Keratinocyte (primary cell): ENCODE results near the gene CFAP73. TPM values are rescaled to one million over a fixed set of nuclear protein-coding genes. Genes with fewer than 3 reads are reported as not detected.

Source experiments
- DNase-seq: peaks from one replicate; pipeline ENCODE4 v3.0.0-alpha.2; 2011; ENCODE audit warnings: low read depth, missing footprints, low spot score
- FAIRE-seq: peaks from 2 replicates; lab custom pipeline; 2011; peaks lifted over from hg19 to GRCh38; lab: Jason Lieb, UNC
- H2AFZ ChIP-seq: 2 replicates; pipeline ENCODE4 v1.6.0; 2012; ENCODE audit warnings: low read length, control low read depth, inconsistent platforms; ENCODE audit not compliant: control insufficient read depth
- H3K27ac ChIP-seq: 2 replicates; pipeline ENCODE4 v1.5.1; 2011; ENCODE audit warnings: low read length; ENCODE audit not compliant: control insufficient read depth, insufficient read depth
- H3K27me3 ChIP-seq: 3 replicates; pipeline ENCODE4 v1.6.0; 2011; ENCODE audit warnings: low read length; ENCODE audit not compliant: control insufficient read depth, insufficient read depth; ENCODE audit errors: extremely low read depth
- H3K36me3 ChIP-seq, 2 experiments: 2 replicates in 1 of 2; 3 replicates in 1 of 2; pipeline ENCODE4 v1.5.1; 2011; ENCODE audit warnings: low read length in 2 of 2, mild to moderate bottlenecking in 1 of 2; ENCODE audit not compliant: control insufficient read depth in 2 of 2, insufficient read depth in 2 of 2; ENCODE audit errors: extremely low read depth in 1 of 2
- H3K4me1 ChIP-seq: 3 replicates; pipeline ENCODE4 v1.5.1; 2011; ENCODE audit warnings: low read length; ENCODE audit not compliant: control insufficient read depth, insufficient read depth; ENCODE audit errors: extremely low read depth
- H3K4me2 ChIP-seq: 3 replicates; pipeline ENCODE4 v1.6.0; 2011; ENCODE audit warnings: low read depth, low read length; ENCODE audit not compliant: control insufficient read depth, insufficient read depth; ENCODE audit errors: extremely low read depth
- H3K4me3 ChIP-seq, 3 experiments: fragments of 200-600 bp in 1 of 3; sonication (generic) in 1 of 3; 2 replicates in 2 of 3; 3 replicates in 1 of 3; pipeline ENCODE4 v1.5.1; 2011 to 2016; ENCODE audit warnings: low read length in 3 of 3, mild to moderate bottlenecking in 3 of 3, control low read depth in 2 of 3, inconsistent platforms in 1 of 3, low read depth in 1 of 3, mixed read lengths in 1 of 3, mixed run types in 1 of 3, moderate library complexity in 1 of 3; ENCODE audit not compliant: control insufficient read depth in 2 of 3, insufficient read depth in 2 of 3; ENCODE audit errors: extremely low read depth in 1 of 3
- H3K79me2 ChIP-seq: 2 replicates; pipeline ENCODE4 v1.6.0; 2012; ENCODE audit warnings: low read length; ENCODE audit not compliant: control insufficient read depth, insufficient read depth
- H3K9ac ChIP-seq: 3 replicates; pipeline ENCODE4 v1.6.0; 2011; ENCODE audit warnings: low read length; ENCODE audit not compliant: control insufficient read depth, insufficient read depth; ENCODE audit errors: extremely low read depth
- H3K9me1 ChIP-seq: 3 replicates; pipeline ENCODE4 v1.6.0; 2011; ENCODE audit warnings: low read length; ENCODE audit not compliant: control insufficient read depth, insufficient read depth; ENCODE audit errors: extremely low read depth
- H3K9me3 ChIP-seq: 2 replicates; pipeline ENCODE4 v1.5.1; 2012; ENCODE audit warnings: low read depth, low read length; ENCODE audit not compliant: control insufficient read depth
- H4K20me1 ChIP-seq: 3 replicates; pipeline ENCODE4 v1.6.0; 2011; ENCODE audit warnings: low read length; ENCODE audit not compliant: control insufficient read depth, insufficient read depth; ENCODE audit errors: extremely low read depth
- EZH2 ChIP-seq: IDR thresholded peaks from one replicate; pipeline ENCODE4 v1.6.1; 2012; ENCODE audit warnings: inconsistent platforms, mild to moderate bottlenecking, low read length, moderate library complexity
- dilution Hi-C: fragments of 300-500 bp; cut with MboI; formaldehyde crosslinking; loops from one replicate; pipeline ENCODE4 v1.7.0; 2020; ENCODE audit warnings: low sequenced_read_pairs; ENCODE audit not compliant: extremely low pct_ligation_motif_present
- polyA plus RNA-seq, 5 experiments: library from polyadenylated mRNA; depleted of rRNA in 3 of 5; stranded (reverse) in 3 of 5; stranded (forward) in 1 of 5; unstranded in 1 of 5; fragments of >200 nt; gene quantifications; 1 replicate in 1 of 5; 2 replicates in 3 of 5; 3 replicates in 1 of 5; pipeline versions ENCODE4 v1.2.1 to v1.2.3, GENCODE V29; 2011 to 2012; ENCODE audit warnings: missing spikeins in 2 of 5, low read depth in 1 of 5, low replicate concordance in 1 of 5
- TF ChIP-seq, protein P1 (sequence below), 3 experiments: IDR thresholded peaks in 1 of 3; conservative IDR thresholded peaks in 1 of 3; optimal IDR thresholded peaks in 1 of 3; 2 replicates in 2 of 3; 3 replicates in 1 of 3; pipeline versions ENCODE3 to v1.5.1; 2011; ENCODE audit warnings: low read length in 3 of 3, mild to moderate bottlenecking in 3 of 3, moderate library complexity in 2 of 3, control low read depth in 1 of 3, inconsistent platforms in 1 of 3; ENCODE audit not compliant: insufficient read depth in 2 of 3; ENCODE audit errors: extremely low read depth in 1 of 3

CFAP73 gene
- polyA plus RNA-seq, 1 donor (not counting 4 experiments of a cell fraction or from before 2014, with no cell fraction given): not detected

DNA sequence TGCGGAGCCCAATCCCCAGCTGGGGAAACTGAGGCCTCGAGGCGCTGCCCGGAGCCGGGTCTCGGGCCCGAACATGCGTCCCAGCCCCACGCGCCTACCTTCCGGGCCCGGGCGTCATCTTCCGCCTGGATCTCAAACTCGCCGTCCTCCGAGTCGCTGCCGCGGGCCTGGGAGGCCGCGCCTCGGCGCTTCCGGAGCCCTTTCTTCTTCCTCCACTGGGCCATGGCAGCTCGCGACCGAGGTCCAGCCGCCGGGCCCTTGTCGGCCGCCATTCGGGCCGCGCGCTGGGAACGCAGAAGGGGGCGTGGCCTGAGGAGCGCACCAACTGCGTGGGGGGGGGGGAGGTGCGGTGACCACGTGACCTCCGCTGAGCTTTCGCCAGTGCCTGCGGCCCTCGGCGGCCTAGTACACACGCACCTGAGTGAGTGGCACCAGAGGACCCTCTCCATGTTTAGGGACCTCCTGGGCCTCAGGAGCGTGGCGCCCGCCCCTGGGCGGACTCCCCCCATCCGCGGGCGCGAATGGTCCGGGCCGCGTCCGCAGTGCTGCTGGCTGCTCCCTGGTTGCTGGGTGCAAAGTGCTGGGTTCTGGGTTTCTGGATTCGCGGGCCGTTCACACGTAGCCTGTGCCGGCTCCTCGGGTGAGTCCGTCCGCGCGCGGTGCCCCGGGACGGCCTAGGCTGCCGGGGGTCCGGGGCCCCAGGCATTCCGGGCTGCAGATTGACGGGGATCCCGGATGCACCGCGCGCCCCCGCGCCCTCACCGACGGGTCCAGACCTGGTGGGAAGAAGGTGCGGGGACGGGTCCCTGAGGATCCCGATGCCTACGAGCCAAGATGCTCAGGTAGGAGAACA, 35.9 kb downstream of the CFAP73 start, which contains the start of the genes DDX54 and RITA1:
Gene DDX54 (minus strand): TSS at position 299 of the 853 bp plus-strand sequence. CDS start 27 bp downstream, at position 272.
Gene RITA1 (plus strand): TSS at position 542 of the 853 bp plus-strand sequence. CDS start 1,026 bp downstream, outside the sequence.
- dilution Hi-C loops: no loop called here
- FAIRE-seq: no peak

DNA sequence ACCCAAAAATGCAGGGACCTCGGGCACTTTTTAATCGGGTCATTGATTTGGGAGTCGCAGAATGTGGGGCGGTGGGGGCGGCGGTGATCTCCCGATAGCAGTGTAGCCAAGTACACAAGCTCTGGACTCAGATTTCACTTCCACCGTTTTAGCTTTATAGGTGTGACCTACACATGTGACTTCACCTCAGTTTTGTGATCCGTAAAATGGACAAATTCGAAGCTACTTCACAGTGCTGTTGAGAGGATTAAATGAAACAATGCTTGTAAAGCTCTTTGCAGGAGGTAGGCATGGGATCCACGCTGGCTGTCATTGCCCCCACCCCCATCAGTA, 36.5 kb downstream of the CFAP73 start:
- peaks cover 2 to 15% of the 10 kb centered on the region in 2 experiments for H3K36me3 ChIP-seq

More for the DNA sequence above, 35.9 kb downstream of the CFAP73 start, which contains the start of the genes DDX54 and RITA1:
- Histone ChIP-seq H4K20me1 (no peaks in the 10 kb centered on the region), H3K4me1 (peaks cover 14% of the 10 kb centered on the region), H3K9me1 (peaks cover 5% of the 10 kb centered on the region), H3K9ac (peak within 1 kb of the TSS; percentile 98), H3K27ac (peak within 1 kb of the TSS; percentile 95), H3K4me3 (peak within 1 kb of the TSS; percentile 77 to 91 (median 87)), H2AFZ (peak within 1 kb of the TSS; percentile 89), H3K9me3 (no peaks in the 10 kb centered on the region), H3K36me3 (peaks cover 3 to 20% of the 10 kb centered on the region in 2 experiments), H3K4me2 (peak within 1 kb of the TSS; percentile 96), H3K27me3 (no peaks in the 10 kb centered on the region), H3K79me2 (peaks cover 51% of the 10 kb centered on the region)
- DNase-seq: no peak
- TF ChIP-seq EZH2: no peak
- TF ChIP-seq, protein P1, sequence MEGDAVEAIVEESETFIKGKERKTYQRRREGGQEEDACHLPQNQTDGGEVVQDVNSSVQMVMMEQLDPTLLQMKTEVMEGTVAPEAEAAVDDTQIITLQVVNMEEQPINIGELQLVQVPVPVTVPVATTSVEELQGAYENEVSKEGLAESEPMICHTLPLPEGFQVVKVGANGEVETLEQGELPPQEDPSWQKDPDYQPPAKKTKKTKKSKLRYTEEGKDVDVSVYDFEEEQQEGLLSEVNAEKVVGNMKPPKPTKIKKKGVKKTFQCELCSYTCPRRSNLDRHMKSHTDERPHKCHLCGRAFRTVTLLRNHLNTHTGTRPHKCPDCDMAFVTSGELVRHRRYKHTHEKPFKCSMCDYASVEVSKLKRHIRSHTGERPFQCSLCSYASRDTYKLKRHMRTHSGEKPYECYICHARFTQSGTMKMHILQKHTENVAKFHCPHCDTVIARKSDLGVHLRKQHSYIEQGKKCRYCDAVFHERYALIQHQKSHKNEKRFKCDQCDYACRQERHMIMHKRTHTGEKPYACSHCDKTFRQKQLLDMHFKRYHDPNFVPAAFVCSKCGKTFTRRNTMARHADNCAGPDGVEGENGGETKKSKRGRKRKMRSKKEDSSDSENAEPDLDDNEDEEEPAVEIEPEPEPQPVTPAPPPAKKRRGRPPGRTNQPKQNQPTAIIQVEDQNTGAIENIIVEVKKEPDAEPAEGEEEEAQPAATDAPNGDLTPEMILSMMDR (optimal IDR thresholded peaks at IDR 0.05 in 1 of 3, IDR thresholded peaks at IDR 0.05 in 1 of 3, conservative IDR thresholded peaks at IDR 0.05 in 1 of 3; ENCODE audit: extremely low read depth in 1 of 3, insufficient read depth in 2 of 3, low read length in 3 of 3): no peak

More for the DNA sequence above, 36.5 kb downstream of the CFAP73 start:
- H4K20me1 ChIP-seq: no peaks in the 10 kb centered on the region
- peak overlapping the region; percentile 77 to 91 (median 87) for H3K4me3 ChIP-seq
- DNase-seq (no peak), FAIRE-seq (no peak)
- H3K4me2 ChIP-seq: peak overlapping the region; percentile 96
- H2AFZ ChIP-seq: peak overlapping the region; percentile 89
- no peaks in the 10 kb centered on the region for H3K9me3 ChIP-seq
- peak overlapping the region; percentile 98 for H3K9ac ChIP-seq
- peaks cover 46% of the 10 kb centered on the region for H3K79me2 ChIP-seq
- H3K9me1 ChIP-seq: no peaks in the 10 kb centered on the region
- peak overlapping the region; percentile 95 for H3K27ac ChIP-seq
- TF ChIP-seq, protein P1 (optimal IDR thresholded peaks at IDR 0.05 in 1 of 3, IDR thresholded peaks at IDR 0.05 in 1 of 3, conservative IDR thresholded peaks at IDR 0.05 in 1 of 3; ENCODE audit: extremely low read depth in 1 of 3, insufficient read depth in 2 of 3, low read length in 3 of 3): no peak
- TF ChIP-seq EZH2: no peak
- dilution Hi-C loops: no loop called here
- peaks cover 14% of the 10 kb centered on the region for H3K4me1 ChIP-seq
- no peaks in the 10 kb centered on the region for H3K27me3 ChIP-seq
